ENCODE measurements around the gene PANK1.

PANK1 gene

DNA sequence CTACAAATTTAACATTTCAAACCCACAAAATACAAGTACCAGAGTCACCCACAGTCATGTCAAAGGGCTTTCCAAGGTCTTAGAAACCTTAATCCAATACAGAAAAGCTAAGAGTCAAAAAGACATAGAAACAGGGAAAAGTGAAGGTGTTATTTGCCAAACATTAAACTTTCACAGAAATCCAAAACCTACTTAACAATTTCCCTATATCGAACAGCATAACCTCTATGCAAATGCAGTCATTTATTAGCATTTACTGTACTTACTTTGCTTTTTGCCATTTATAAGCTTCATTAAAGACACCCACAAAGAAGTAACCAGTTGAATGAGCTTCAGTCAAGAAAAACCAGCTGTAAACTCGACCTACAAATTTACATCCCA, 1.6 kb downstream of the PANK1 start (continued):
- TF ChIP-seq, protein P1, sequence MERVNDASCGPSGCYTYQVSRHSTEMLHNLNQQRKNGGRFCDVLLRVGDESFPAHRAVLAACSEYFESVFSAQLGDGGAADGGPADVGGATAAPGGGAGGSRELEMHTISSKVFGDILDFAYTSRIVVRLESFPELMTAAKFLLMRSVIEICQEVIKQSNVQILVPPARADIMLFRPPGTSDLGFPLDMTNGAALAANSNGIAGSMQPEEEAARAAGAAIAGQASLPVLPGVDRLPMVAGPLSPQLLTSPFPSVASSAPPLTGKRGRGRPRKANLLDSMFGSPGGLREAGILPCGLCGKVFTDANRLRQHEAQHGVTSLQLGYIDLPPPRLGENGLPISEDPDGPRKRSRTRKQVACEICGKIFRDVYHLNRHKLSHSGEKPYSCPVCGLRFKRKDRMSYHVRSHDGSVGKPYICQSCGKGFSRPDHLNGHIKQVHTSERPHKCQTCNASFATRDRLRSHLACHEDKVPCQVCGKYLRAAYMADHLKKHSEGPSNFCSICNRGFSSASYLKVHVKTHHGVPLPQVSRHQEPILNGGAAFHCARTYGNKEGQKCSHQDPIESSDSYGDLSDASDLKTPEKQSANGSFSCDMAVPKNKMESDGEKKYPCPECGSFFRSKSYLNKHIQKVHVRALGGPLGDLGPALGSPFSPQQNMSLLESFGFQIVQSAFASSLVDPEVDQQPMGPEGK (CRISPR knock-in tag; IDR thresholded peaks at IDR 0.05; ENCODE audit: borderline replicate concordance), result no peak
- no peak for TF ChIP-seq GLIS3 (CRISPR knock-in tag; IDR thresholded peaks at IDR 0.05)
- TF ChIP-seq, protein P2, sequence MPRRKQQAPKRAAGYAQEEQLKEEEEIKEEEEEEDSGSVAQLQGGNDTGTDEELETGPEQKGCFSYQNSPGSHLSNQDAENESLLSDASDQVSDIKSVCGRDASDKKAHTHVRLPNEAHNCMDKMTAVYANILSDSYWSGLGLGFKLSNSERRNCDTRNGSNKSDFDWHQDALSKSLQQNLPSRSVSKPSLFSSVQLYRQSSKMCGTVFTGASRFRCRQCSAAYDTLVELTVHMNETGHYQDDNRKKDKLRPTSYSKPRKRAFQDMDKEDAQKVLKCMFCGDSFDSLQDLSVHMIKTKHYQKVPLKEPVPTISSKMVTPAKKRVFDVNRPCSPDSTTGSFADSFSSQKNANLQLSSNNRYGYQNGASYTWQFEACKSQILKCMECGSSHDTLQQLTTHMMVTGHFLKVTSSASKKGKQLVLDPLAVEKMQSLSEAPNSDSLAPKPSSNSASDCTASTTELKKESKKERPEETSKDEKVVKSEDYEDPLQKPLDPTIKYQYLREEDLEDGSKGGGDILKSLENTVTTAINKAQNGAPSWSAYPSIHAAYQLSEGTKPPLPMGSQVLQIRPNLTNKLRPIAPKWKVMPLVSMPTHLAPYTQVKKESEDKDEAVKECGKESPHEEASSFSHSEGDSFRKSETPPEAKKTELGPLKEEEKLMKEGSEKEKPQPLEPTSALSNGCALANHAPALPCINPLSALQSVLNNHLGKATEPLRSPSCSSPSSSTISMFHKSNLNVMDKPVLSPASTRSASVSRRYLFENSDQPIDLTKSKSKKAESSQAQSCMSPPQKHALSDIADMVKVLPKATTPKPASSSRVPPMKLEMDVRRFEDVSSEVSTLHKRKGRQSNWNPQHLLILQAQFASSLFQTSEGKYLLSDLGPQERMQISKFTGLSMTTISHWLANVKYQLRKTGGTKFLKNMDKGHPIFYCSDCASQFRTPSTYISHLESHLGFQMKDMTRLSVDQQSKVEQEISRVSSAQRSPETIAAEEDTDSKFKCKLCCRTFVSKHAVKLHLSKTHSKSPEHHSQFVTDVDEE (CRISPR knock-in tag; IDR thresholded peaks at IDR 0.05), result no peak
- no peak for TF ChIP-seq RARB (CRISPR knock-in tag; IDR thresholded peaks at IDR 0.05)
- TF ChIP-seq, protein P3, sequence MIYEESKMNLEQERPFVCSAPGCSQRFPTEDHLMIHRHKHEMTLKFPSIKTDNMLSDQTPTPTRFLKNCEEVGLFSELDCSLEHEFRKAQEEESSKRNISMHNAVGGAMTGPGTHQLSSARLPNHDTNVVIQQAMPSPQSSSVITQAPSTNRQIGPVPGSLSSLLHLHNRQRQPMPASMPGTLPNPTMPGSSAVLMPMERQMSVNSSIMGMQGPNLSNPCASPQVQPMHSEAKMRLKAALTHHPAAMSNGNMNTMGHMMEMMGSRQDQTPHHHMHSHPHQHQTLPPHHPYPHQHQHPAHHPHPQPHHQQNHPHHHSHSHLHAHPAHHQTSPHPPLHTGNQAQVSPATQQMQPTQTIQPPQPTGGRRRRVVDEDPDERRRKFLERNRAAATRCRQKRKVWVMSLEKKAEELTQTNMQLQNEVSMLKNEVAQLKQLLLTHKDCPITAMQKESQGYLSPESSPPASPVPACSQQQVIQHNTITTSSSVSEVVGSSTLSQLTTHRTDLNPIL (CRISPR knock-in tag; IDR thresholded peaks at IDR 0.05; ENCODE audit: low read depth), result no peak

DNA sequence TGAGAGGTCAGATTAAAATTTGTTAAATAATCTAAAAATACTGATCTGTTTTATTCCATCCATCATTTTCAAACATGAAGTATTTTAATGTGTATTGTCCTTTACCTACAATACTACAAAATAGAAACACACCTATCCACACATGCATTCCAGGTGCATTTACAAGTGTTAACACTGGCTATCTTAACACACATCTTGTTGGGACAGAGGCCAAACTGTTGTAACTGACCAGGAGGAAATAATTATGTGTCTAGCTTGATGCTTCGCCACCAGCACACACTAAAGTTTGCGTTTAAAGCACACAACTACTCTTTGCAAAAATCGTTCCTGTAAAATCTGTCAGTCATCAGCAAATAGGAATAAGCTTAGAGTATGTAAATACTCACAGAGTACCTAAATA, 2.8 kb downstream of the PANK1 start:
- ATAC-seq, result no peak
- TF ChIP-seq, protein P1 (CRISPR knock-in tag; IDR thresholded peaks at IDR 0.05; ENCODE audit: borderline replicate concordance), result no peak
- TF ChIP-seq ZFP30 (CRISPR knock-in tag; IDR thresholded peaks at IDR 0.05), result no peak
- TF ChIP-seq TOX (CRISPR knock-in tag; IDR thresholded peaks at IDR 0.05; ENCODE audit: borderline replicate concordance), result no peak
- TF ChIP-seq ZNF565 (CRISPR knock-in tag; conservative IDR thresholded peaks at IDR 0.05; ENCODE audit: low read depth), result no peak
- TF ChIP-seq, protein P2 (CRISPR knock-in tag; IDR thresholded peaks at IDR 0.05), result no peak
- no peak for TF ChIP-seq RARB (CRISPR knock-in tag; IDR thresholded peaks at IDR 0.05)
- no peak for TF ChIP-seq CSDC2 (CRISPR knock-in tag; IDR thresholded peaks at IDR 0.05)
- no peak for TF ChIP-seq ARNTL (CRISPR knock-in tag; IDR thresholded peaks at IDR 0.05; ENCODE audit: borderline replicate concordance, low read depth)
- TF ChIP-seq ZC3H10 (CRISPR knock-in tag; IDR thresholded peaks at IDR 0.05), result no peak
- no peak for TF ChIP-seq OSR1 (CRISPR knock-in tag; IDR thresholded peaks at IDR 0.05)
- TF ChIP-seq GLIS3 (CRISPR knock-in tag; IDR thresholded peaks at IDR 0.05), result no peak
- no peak for TF ChIP-seq PPARA (CRISPR knock-in tag; IDR thresholded peaks at IDR 0.05; ENCODE audit: borderline replicate concordance)
- TF ChIP-seq, protein P4, sequence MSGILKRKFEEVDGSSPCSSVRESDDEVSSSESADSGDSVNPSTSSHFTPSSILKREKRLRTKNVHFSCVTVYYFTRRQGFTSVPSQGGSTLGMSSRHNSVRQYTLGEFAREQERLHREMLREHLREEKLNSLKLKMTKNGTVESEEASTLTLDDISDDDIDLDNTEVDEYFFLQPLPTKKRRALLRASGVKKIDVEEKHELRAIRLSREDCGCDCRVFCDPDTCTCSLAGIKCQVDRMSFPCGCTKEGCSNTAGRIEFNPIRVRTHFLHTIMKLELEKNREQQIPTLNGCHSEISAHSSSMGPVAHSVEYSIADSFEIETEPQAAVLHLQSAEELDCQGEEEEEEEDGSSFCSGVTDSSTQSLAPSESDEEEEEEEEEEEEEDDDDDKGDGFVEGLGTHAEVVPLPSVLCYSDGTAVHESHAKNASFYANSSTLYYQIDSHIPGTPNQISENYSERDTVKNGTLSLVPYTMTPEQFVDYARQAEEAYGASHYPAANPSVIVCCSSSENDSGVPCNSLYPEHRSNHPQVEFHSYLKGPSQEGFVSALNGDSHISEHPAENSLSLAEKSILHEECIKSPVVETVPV (CRISPR knock-in tag; IDR thresholded peaks at IDR 0.05), result no peak
- TF ChIP-seq TCF4 (CRISPR knock-in tag; IDR thresholded peaks at IDR 0.05; ENCODE audit: borderline replicate concordance), result no peak
- no peak for TF ChIP-seq ZNF8 (CRISPR knock-in tag; IDR thresholded peaks at IDR 0.05)
- TF ChIP-seq SNAI2 (CRISPR knock-in tag; IDR thresholded peaks at IDR 0.05), result no peak

DNA sequence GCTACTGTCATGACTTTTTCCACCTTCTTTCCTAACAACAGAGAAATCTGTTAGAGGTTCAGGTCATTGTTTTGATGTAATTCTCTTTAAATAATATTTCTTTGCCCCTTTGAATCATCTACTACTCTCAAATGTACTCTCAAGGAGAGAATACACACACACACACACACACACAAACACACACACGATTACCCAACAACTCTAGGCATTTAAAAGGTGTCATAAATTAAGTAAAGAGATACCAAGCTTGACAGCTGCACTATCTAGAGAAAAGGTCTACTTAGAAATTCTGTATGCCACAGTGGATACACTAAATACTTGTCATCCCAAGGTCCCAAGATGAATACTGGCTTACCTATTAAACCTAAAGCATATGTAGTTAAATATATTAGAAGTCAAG, 4.8 kb downstream of the PANK1 start:
- no peak for ATAC-seq
- no peak for TF ChIP-seq ZFP30 (CRISPR knock-in tag; IDR thresholded peaks at IDR 0.05)
- TF ChIP-seq BACH2 (CRISPR knock-in tag; IDR thresholded peaks at IDR 0.05; ENCODE audit: borderline replicate concordance), result no peak
- TF ChIP-seq, protein P3 (CRISPR knock-in tag; IDR thresholded peaks at IDR 0.05; ENCODE audit: low read depth), result no peak
- TF ChIP-seq SNAI2 (CRISPR knock-in tag; IDR thresholded peaks at IDR 0.05), result no peak
- TF ChIP-seq RARB (CRISPR knock-in tag; IDR thresholded peaks at IDR 0.05), result no peak
- TF ChIP-seq OSR1 (CRISPR knock-in tag; IDR thresholded peaks at IDR 0.05), result no peak
- no peak for TF ChIP-seq PPARA (CRISPR knock-in tag; IDR thresholded peaks at IDR 0.05; ENCODE audit: borderline replicate concordance)
- TF ChIP-seq, protein P1 (CRISPR knock-in tag; IDR thresholded peaks at IDR 0.05; ENCODE audit: borderline replicate concordance), result no peak
- no peak for TF ChIP-seq CSDC2 (CRISPR knock-in tag; IDR thresholded peaks at IDR 0.05)
- no peak for TF ChIP-seq ZFP3 (CRISPR knock-in tag; IDR thresholded peaks at IDR 0.05)
- TF ChIP-seq, protein P4 (CRISPR knock-in tag; IDR thresholded peaks at IDR 0.05), result no peak

Data from SK-N-SH treated with all-trans-retinoic acid at 6 μM for 48 hours (cell line).